ENCODE measurements around the gene IRGM. TPM values are rescaled to one million over a fixed set of nuclear protein-coding genes. Genes with fewer than 3 reads are reported as not detected.
"Not testable (repeated sequence)": the region's sequence is repeated elsewhere in the genome, so short reads cannot be mapped to it uniquely, and the experiment has no call there.

The IRGM gene
- total RNA-seq = not detected

- not testable (repeated sequence) for H3K27me3 ChIP-seq, H3K36me3 ChIP-seq, ATAC-seq, H3K4me3 ChIP-seq, H3K4me1 ChIP-seq, H3K27ac ChIP-seq, H3K9me3 ChIP-seq, DNase-seq
- in situ Hi-C loops (cut with MboI; ENCODE audit: low sequenced_read_pairs in 4 of 4) = loop anchor here (5.0 to 25.0 kb wide), 5 partner anchors 44 to 284 kb away; partner anchors contain the start of gene RBM22 (in 1 of the 4)
- intact Hi-C loops (cut with DNase I; ENCODE audit: low total_unique reads) = loop anchor here (1.0 to 10.0 kb wide), 4 partner anchors 24 to 389 kb away; partner anchors contain the start of gene RBM22
These were observed at the start of gene IRGM for GRCh38 chr5:150846308-150846653. Gene IRGM, plus strand, starts transcription at chr5:150846521. Its CDS starts 1,603 bp downstream, at chr5:150848124.

GRCh38 chr5:150797384-150797783 lies 48.9 kb upstream of the IRGM start:
- peaks cover 3 to 8% of the 10 kb centered on the region in 2 donors for H3K4me1 ChIP-seq
- H3K4me3 ChIP-seq = no peak overlapping the region
- no peak for TF ChIP-seq CTCF (IDR thresholded peaks at IDR 0.05 in 4 of 5, conservative IDR thresholded peaks at IDR 0.05 in 1 of 5)
- no peak for TF ChIP-seq POLR2A (IDR thresholded peaks at IDR 0.05)
- intact Hi-C loops (cut with DNase I; ENCODE audit: low total_unique reads) (loop anchor here (10.0 kb wide), 1 partner anchor 377 kb away; no protein-coding TSS in a partner anchor), in situ Hi-C loops (cut with MboI; ENCODE audit: low sequenced_read_pairs in 4 of 4) (no loop called here)
- no peak for ATAC-seq
- H3K9me3 ChIP-seq = no peaks in the 10 kb centered on the region
- H3K36me3 ChIP-seq = peaks cover 0 to 3% of the 10 kb centered on the region in 2 donors
- DNase-seq = no peak
- H3K27me3 ChIP-seq = no peaks in the 10 kb centered on the region
- H3K27ac ChIP-seq = no peak overlapping the region

GRCh38 chr5:150801117-150801927 lies 45.0 kb upstream of the IRGM start:
- intact Hi-C loops (cut with DNase I; ENCODE audit: low total_unique reads) = loop anchor here (2.0 kb wide), 2 partner anchors 45 to 247 kb away; partner anchors contain the start of gene IRGM
- TF ChIP-seq CTCF (IDR thresholded peaks at IDR 0.05 in 4 of 5, conservative IDR thresholded peaks at IDR 0.05 in 1 of 5) = peak; percentile 31 to 55 (median 45)
- no peak for TF ChIP-seq POLR2A (IDR thresholded peaks at IDR 0.05)
- in situ Hi-C loops (cut with MboI; ENCODE audit: low sequenced_read_pairs in 4 of 4) = loop anchor here in 1 of 4 donors (5.0 kb wide), 1 partner anchor 46 kb away; the partner anchor contains the start of gene IRGM
- no peaks in the 10 kb centered on the region for H3K9me3 ChIP-seq
- ATAC-seq (peak; percentile 80 to 93), DNase-seq (no peak)
- H3K4me3 ChIP-seq = peak overlapping the region; percentile 13 to 29 (median 20)
- H3K27ac ChIP-seq = peak overlapping the region; percentile 14 to 30 (median 26)
- H3K27me3 ChIP-seq = no peaks in the 10 kb centered on the region
- no peaks in the 10 kb centered on the region for H3K36me3 ChIP-seq
- H3K4me1 ChIP-seq = peaks cover 0 to 3% of the 10 kb centered on the region in 2 donors

- Histone ChIP-seq H3K27ac (no peak overlapping the region), H3K4me3 (no peak overlapping the region), H3K4me1 (peaks cover 0 to 3% of the 10 kb centered on the region in 2 donors), H3K9me3 (no peaks in the 10 kb centered on the region), H3K27me3 (no peaks in the 10 kb centered on the region), H3K36me3 (no peaks in the 10 kb centered on the region)
- in situ Hi-C loops (cut with MboI; ENCODE audit: low sequenced_read_pairs in 4 of 4) (loop anchor here in 1 of 4 donors (5.0 kb wide), 1 partner anchor 43 kb away; the partner anchor contains the start of gene IRGM), intact Hi-C loops (cut with DNase I; ENCODE audit: low total_unique reads) (no loop called here)
- ATAC-seq = no peak
- no peak for DNase-seq
- TF ChIP-seq POLR2A (IDR thresholded peaks at IDR 0.05) (no peak), CTCF (IDR thresholded peaks at IDR 0.05 in 4 of 5, conservative IDR thresholded peaks at IDR 0.05 in 1 of 5) (no peak)
These were observed 41.9 kb upstream of the IRGM start for GRCh38 chr5:150804388-150804787.

- Histone ChIP-seq H3K9me3 (no peaks in the 10 kb centered on the region), H3K27ac (no peak overlapping the region), H3K36me3 (no peaks in the 10 kb centered on the region), H3K4me3 (no peak overlapping the region), H3K4me1 (no peaks in the 10 kb centered on the region), H3K27me3 (no peaks in the 10 kb centered on the region)
- no peak for ATAC-seq
- in situ Hi-C loops (cut with MboI; ENCODE audit: low sequenced_read_pairs in 4 of 4) (no loop called here), intact Hi-C loops (cut with DNase I; ENCODE audit: low total_unique reads) (no loop called here)
- DNase-seq = no peak
- no peak for TF ChIP-seq CTCF (IDR thresholded peaks at IDR 0.05 in 4 of 5, conservative IDR thresholded peaks at IDR 0.05 in 1 of 5)
- TF ChIP-seq POLR2A (IDR thresholded peaks at IDR 0.05) = no peak
These were observed 37.0 kb upstream of the IRGM start for GRCh38 chr5:150809363-150809762.
